Measurements from ENCODE around the gene GLI3.

Gene GLI3

DNA sequence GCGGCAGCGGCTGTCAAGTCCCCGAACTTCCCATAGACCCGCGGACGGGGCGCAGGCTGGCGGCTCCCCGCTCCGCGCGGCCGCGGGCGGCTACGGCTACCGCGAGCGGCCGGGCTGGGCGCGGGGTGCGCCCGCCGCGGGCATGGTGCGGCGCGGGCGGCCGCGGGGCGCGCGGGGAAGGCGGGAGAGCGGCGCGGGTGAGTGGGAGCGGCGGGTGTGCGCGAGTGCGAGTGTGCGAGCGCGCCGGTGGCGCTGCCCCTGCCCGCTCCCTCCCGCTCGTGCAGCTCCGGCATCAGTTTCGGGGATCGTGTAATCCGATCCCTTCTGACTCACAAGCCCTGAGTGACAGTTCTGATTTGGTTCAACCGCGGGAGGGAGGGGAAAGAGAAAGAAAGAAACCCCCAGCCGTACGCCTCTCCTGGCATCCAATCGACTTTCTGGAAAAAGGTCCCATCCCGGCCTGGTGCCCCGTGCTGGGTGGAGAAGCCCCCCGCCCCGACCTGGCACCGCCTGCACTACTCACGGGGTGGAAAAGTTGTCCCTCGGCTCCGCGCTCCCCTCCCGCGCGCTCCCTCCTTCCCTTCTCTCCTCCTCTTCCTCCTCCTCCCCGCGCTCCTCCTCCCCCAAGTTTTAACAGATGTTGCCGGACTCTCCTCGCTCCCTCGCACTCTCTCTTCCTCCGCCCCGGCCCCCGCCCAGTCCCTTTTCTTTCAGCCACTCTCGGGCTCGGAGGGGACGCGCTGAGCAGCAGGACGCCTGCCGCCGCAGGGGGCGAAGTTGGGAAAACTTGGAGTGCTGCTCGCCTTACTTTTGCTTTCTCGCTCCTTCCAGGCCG is at the start of gene GLI3:
GLI3 (minus strand) TSS at position 234 of the 835 bp plus-strand sequence. CDS start 13,956 bp downstream, outside the sequence.
- DNase-seq (ENCODE audit: low spot score) = no peak

DNA sequence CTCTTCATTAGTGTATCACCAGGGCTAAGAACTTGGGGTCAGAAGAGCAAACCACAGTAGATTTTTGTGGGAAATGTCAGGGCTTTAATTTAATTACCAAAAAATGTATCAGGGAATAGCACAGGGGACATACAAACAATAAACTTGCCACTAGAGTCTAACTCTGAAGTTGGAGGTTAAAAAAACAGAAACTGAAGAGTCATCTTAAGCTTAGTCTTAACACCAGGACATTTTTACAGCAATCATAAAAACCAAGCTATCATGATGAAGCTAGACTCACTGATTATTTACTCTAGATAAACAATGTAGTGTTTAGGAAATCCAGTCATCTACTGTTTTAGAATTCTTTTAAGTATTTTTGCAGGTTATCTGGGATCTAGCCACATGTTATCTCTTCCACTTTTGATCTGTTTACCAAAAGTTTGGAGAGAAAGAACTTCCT is 48.4 kb upstream of the GLI3 start:
- DNase-seq (ENCODE audit: low spot score) = no peak

DNA sequence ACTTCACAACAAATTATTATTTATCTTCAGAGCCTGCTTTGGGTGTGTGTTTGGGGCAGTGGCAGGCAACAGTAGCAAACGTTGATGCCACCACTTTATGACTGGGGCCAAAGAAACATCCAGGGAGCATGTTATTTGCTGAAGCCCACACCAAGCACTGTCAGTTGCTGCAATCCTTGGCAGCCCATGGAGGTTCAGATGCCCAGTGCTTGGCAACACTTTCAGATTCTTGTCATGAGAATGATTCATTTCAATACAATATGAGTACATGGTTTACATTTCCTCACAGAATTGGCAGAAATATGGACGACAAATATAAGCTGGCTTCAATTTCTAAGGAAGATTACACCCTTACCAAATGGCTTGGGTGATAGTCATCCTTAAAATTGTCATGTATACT is 46.5 kb upstream of the GLI3 start:
- no peak for DNase-seq (ENCODE audit: low spot score)

DNA sequence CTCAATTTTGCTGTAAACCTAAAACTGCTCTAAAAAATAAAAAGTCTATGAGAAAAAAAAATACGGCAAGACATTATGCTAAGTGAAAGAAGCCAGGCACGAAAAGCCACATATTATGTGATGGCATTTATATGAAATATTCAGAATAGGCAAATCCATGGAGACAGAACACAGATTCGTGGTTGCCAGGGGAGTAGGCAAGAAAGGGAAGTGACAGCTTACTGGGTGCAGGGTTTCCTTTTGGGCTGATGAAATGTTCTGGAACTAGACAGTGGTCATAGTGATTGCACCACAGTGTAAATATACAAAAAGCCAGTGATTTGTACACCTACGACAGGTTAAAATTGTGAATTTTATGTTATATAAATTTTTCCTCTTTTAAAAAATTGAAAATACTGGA is 41.3 kb upstream of the GLI3 start:
- DNase-seq (ENCODE audit: low spot score) = no peak

DNA sequence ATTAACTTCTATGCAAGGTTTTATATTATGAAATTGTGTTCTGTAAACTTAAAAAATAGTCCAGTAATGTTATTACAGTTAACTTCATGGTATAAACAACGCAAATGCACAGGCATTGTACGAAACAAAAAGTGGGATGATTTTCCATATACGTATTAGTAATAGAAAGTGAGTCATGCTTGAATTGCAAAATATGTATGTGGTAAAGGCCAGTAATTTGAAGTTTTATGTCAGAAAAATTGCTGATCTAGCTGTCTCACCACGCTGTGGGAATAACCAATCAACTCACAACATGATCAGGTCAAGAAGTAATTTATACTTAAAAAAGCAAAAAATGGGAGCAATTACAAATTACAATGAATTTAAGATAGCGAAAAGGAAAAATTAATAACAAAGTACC is 37.0 kb upstream of the GLI3 start:
- DNase-seq (ENCODE audit: low spot score) = no peak

DNA sequence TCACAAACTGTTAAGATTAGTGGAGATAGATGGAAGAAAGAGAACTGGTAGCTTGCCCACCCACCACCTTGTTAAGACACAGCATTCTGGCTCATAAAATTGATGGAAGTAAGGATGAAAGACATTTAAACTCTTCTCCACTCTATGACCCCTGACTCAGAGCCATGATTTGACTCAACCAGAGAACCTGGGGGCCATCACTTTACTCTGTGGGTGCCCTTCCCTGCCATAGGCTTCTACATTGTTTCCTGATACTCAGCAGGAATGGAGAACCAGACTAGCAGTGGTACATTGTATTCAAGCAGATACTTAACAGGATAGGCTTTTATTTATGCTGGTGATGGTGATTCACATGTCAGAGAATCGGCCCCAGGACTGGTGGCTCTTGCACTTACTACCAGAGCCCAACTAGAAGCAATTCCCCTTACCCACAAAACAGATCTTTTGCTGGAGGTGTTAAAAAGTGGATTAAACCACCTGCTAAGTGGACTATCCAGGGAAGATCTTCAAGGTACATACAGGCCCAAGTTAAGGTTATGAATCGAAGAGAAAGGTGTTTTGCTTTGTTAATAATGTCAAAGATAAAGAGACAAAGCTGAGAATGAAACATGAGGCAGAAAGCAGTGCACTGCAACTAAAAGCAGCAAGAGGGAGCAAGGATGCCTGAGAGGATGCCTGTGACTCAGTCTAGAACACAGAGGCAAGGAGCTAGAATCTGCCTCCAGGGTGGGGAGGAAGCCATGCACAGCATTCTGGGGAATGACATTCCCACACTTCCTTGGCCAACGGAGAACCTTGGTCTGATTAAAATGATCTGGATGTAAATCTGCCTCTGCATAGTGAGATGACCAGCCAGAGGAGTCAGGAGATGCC is 36.0 kb upstream of the GLI3 start:
- DNase-seq (ENCODE audit: low spot score) = no peak

DNA sequence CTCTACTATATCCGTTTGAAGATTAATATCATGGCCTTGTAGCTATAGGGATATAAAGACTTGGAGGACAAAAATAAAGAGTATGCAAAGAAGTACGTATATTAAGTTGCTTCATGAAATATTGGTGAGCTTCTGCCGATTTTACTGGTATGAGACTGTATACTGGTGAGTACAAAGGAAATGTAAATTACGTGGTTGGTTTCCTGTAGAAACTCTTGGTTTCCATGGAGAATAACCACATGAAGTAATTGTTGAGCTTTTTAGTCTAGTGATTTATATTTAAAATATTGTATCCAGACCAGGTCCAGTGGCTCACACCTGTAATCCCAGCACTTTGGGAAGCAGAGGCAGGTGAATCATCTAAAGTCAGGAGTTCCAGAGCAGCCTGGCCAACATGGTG is 32.2 kb upstream of the GLI3 start:
- DNase-seq (ENCODE audit: low spot score) = no peak

DNA sequence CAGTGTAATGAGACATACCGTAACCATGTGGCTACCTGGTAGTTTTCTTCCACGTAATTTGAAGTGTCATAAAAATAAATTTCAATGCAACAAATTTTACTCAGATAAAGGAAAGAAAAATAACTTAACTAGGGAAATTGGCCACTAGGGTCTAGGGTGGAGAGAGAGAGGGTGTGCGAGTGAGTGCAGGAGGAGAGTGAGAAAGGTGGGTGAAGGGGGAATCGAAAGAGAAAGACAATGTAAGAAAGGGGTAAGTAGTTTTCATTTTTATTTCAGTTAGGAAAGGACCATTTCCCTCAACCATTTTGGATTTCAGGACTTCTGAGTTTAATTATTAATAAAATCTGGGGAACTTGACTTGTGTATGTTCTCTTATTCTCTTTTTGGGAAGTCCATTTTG is 27.7 kb upstream of the GLI3 start:
- DNase-seq (ENCODE audit: low spot score) = no peak

DNA sequence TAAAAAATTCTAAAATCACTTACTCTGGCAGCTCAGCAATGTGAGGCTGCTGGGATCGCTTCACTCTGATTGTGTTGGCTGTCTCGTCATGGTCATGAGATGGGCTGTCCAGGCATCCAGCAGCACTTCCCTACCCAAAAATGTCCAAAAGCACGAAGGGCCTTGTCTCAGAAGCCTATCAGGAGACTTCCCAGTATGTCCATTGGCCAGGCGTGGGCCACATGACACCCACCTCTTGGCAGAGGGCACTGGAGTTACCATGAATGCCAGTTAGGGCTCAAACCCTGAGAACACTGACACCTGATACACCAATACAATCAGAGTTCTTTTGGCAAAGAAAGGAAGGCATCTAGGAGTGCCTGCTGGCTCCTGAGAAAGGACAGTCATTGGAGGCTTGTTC is 27.0 kb upstream of the GLI3 start:
- no peak for DNase-seq (ENCODE audit: low spot score)

DNA sequence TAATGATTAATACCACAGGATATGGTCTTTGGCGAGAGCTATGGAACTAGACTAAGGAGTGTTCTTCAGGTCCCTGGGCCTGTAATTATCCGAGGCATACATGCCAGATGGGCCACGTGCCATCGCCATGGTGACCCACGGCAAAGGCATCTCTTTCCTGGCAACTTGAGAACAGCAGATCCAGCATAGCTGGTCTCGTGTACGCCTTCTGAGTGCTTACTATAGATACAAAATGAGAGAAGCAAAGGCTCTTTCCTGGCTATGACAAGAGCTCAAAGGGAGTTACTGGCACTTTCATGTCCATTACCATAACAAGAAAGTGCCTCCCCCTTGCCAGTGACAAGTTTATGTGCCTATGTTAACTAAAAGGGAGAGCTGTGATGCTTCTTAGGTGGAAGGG is 26.0 kb upstream of the GLI3 start:
- no peak for DNase-seq (ENCODE audit: low spot score)

DNA sequence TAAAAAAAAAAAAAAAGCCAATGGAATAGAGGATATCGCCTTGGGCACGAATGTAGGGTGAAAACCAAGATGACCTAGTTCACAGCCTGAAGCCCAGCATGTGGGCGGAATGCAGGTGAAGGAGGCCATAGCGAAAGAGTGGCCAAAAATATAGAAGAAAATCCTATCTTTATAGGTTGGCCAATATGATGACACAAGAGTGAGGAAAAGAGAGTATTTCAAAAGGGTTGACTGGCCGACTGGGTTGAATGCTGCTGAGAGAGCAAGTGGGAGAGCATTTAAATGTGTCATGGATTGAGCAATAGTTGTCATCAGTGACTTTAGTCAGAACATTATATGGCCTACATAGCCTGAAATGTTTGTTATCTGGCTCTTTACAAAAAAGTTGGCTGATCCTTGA is 17.2 kb upstream of the GLI3 start:
- DNase-seq (ENCODE audit: low spot score) = no peak

DNA sequence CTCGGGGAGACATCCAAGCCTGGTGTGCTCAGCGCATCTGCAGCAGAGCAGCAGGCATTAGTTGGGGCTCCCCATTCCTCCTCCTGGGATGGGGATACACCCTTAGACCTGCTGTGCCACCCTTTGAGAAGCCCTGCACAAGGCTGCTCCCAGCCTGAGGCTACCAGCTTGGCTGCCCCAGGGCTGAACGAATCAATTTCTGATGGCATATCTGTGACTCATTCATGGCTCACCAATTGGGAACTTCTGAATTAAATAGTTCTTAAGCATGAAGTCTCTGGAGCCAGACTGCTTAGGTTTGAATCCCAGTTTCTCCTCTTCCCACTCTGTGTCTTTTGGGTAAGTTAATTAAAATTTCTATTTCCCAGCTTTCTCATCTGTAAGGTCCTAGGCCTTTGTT is 16.3 kb upstream of the GLI3 start:
- no peak for DNase-seq (ENCODE audit: low spot score)

DNA sequence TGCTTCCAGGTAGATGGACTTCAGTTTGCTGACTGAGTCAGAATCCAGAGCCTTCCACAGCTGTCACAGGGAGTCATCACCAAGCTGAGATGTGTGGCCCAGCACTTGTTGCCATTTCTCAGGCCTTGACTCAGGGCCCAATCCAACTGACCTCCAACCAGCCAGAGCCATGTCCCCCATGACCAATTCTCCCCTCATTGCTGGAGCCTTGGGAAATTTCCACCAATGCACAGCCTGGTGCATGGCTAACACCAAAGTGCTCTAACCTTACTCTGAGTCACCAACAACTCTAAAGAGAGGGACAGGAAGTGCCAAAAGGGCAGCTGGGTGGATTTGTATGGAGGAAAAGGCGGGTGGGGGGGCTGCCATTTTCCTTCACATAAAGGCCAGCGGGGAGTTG is 13.4 kb upstream of the GLI3 start:
- no peak for DNase-seq (ENCODE audit: low spot score)

DNA sequence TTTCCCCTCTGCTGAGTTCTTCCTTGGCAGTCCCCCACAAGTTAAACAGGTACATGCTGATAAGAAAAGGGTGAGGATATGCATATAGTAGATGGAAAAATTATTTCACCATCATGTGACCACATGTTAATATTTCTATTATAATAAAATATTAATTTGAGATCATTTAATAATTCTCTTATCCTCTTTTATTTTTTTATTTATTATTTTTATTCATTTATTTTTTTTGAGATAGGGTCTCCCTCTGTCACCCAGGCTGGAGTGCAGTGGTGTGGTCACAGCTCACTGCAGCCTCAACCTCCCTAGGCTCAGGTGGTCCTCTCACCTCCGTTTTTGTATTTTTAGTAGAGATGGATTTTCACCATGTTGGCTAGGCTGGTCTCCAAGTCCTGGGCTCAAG is 11.6 kb upstream of the GLI3 start:
- no peak for DNase-seq (ENCODE audit: low spot score)

DNA sequence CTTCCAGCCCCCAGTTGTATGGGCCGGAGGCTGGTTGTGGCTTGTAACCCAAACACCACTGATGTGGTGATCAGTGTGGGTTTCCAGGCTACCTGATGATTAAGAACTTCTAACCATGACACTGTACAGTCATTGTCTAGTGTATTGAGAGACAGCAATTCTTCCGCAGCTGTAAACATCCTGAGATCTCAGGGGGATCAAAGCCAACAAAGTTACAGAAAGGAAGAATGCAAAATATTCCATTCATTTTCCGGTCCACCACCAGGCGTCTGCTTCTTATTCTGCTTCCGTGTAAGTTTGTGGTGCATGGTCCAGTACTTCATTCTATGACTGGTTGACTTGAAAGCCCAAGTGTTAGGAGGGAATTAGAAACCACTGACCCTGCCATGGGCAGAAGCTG is 10.3 kb upstream of the GLI3 start:
- no peak for DNase-seq (ENCODE audit: low spot score)

DNA sequence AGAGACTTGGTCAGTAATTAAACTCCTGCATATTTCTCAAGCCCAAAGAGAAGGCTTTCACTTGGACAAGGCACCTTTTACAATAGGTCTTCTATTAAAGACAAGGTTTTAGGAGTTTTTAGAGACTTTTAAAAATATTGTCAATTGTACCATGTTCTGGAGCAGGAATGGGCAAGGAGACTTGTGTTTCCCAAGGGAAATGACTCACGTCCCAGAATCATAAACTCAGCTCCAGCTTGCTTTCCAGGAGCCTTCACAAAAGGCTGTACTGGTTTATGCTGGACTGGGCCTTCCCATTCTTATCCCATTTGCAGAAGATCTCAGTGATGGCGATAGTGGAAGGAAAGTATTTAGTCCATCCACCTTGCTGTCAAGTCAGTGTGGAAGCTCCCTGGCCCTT is 7.8 kb upstream of the GLI3 start:
- no peak for DNase-seq (ENCODE audit: low spot score)

DNA sequence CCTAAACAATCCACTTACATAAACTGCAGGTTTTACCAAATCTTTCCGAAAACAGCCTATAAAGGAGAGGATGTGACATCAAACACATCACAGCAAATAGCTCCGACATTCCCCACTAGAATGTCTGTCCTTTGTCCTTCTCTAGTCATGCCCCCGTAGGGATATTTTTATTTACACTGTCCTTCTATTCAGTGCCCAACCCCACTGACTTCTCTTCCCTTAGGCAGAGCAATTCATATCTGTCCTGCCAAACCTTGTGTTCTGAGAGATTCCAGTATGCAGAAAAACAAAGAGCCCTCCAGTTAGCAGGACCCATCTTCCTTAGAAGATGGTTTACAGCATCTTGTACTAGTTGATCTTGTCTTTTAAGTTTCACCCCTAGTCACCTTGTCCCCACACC is 5.4 kb upstream of the GLI3 start:
- DNase-seq (ENCODE audit: low spot score) = no peak

DNA sequence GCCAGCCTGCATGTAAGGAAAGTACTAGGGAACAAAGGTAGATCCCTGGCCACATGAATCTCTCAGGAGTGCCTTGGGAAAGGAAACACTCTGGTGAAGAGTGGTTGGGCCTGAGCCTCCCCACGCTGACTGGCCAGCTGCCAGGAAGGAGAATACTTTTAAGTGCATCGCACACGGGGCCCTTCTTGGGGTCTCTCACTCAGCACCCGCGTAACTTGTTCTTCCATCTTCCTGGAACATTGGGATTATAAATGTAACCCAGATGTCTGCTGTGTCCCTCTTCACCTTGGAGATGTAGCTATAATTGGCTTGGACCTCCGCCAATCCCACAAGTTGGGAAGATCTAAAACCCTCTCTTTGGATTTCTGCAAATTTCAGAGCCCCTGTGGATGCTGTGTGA is 4.4 kb upstream of the GLI3 start:
- DNase-seq (ENCODE audit: low spot score) = no peak

DNA sequence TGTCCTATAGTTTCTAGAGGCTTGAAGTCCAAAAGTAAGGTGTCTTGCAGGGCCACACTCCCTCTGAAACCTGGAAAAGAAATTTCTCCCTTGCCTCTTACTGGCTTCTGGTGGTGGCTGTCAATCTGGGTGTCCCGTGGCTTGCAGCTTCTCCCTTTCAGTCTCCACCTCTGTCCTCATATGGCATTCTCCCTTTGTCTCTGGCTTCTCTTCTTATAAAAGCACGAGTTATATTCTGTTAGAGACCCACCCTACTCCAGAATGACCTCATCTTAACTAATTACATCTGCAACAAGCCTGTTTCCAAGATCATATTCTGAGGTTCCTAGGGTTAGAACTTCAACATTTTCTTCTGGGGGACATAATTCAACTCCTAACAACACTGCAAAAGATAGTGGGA is 3.4 kb upstream of the GLI3 start:
- DNase-seq (ENCODE audit: low spot score) = no peak

DNA sequence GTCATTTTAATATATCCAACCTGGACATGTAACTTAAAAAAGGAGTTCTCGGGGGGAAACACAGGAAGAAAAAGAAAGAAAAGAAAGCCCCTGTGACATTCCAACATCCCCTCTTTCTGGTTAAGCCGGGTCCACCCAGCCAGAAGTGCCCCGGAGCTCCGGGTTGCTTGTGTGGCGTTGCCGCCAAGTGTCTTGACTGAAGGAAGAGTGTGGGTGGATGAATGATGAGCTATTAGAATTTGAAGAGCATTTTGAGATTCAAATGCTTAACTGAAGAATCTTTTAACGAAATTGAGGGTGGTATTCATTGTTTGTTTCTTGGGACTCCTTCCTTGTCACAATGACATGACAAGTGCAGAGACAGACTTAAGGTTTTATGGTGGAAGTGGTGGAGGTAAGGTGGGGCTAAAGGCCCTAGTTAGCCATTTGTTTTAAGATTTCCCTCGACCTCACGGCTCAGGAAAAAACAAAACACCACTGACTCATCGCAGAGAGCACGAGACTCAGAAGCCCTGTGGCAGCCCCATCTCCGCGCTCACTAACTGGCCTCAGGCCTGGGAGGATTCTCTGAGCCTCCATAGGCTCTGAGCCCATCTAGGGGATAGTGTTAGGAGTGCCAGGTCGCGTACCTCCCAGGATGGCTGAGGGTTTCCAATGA is 1.8 kb upstream of the GLI3 start:
- no peak for DNase-seq (ENCODE audit: low spot score)

DNA sequence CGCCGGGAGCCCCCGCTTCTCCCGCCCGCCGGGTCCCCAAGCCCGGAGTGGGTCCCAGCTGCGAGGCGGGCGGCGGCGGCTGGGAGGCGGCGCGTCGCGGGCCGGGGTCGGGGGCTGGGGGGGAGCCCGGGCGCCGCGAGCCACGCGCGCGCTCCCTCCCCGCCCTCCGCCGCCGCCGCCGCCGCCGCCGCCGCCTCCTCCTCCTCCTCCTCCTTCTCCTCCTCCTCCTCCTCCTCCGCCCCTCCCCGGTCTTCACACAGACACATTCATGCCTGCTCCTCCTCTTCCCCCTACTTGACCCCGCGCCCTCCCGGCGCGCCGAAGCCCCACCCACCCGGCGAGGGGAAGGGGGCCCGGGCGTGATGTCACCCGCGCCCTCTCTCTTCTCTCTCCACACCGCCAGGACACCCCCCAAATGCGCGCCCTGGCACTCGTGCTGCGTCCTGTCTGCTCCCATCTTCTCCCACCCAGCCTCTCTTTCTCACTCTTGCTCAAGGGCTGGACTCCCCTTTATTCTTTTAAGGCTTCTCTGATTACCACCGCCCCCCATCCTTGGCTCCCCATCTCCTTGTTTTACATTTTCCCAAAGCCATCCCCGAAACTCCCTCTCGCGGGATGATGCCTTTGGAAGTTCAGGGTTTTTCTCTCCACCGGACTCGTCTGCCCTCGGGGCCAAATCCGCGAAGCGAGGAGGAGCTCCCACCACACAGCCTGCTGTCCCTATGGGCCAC is 967 bp upstream of the GLI3 start:
- no peak for DNase-seq (ENCODE audit: low spot score)
